ENCODE data around the gene PTPRC. TPM values are rescaled to one million over a fixed set of nuclear protein-coding genes. Genes with fewer than 3 reads are reported as not detected.

The PTPRC gene
- total RNA-seq, 1 experiment from 2014 or later, result 0.11 TPM

GRCh38 chr1:198627436-198628066 is 11.3 kb upstream of the PTPRC start:
- H3K36me3 ChIP-seq (ENCODE audit: low read depth, low read length), result no peaks in the 10 kb centered on the region
- intact Hi-C loops (cut with micrococcal nuclease), result no loop called here
- no peaks in the 10 kb centered on the region for H3K27me3 ChIP-seq (ENCODE audit: low read length)
- no TSS peak for BruUV-seq (replicated peaks)
- no peaks in the 10 kb centered on the region for H3K9me3 ChIP-seq (ENCODE audit: low read length)
- no peaks in the 10 kb centered on the region for H3K9me2 ChIP-seq (replicated peaks; ENCODE audit: low read length)
- no peak overlapping the region for H3K27ac ChIP-seq (ENCODE audit: low read length)
- CTCF ChIA-PET, result no interaction called here
- POLR2A ChIA-PET (ENCODE audit: unreplicated experiment), result no interaction called here
- no peak for DNase-seq
- peak overlapping the region; percentile 41; the same call in 1 of the 2 replicates for H2AFZ ChIP-seq (ENCODE audit: low read length)
- H3K4me1 ChIP-seq (ENCODE audit: insufficient read depth, low read length), result 0 out of 2 replicates have a peak, but pooled peaks cover 3% of the 10 kb centered on the region
- H3K4me2 ChIP-seq (ENCODE audit: low read length), result no peak overlapping the region
- ATAC-seq, result no peak
- no peak overlapping the region for H3K9ac ChIP-seq (ENCODE audit: low read length)
- TF ChIP-seq CTCF (conservative IDR thresholded peaks at IDR 0.05; ENCODE audit: low read depth, low read length) (no peak), EZH2phosphoT487 (IDR thresholded peaks at IDR 0.05; ENCODE audit: borderline replicate concordance, low read length) (no peak), EZH2 (IDR thresholded peaks at IDR 0.05; ENCODE audit: low read length, unreplicated experiment) (no peak)
- H3K4me3 ChIP-seq (ENCODE audit: low read length), result no peak overlapping the region
- H3K79me2 ChIP-seq (ENCODE audit: low read length), result no peaks in the 10 kb centered on the region
- no peaks in the 10 kb centered on the region for H4K20me1 ChIP-seq (ENCODE audit: low read length)
- no peaks in the 10 kb centered on the region for H3F3A ChIP-seq (ENCODE audit: low read length, unreplicated experiment)

- no peaks in the 10 kb centered on the region for H3K27me3 ChIP-seq (ENCODE audit: low read length)
- no peaks in the 10 kb centered on the region for H3K9me2 ChIP-seq (replicated peaks; ENCODE audit: low read length)
- DNase-seq (no peak), ATAC-seq (no peak)
- H3K9me3 ChIP-seq (ENCODE audit: low read length), result no peaks in the 10 kb centered on the region
- no peaks in the 10 kb centered on the region for H3K79me2 ChIP-seq (ENCODE audit: low read length)
- CTCF ChIA-PET, result no interaction called here
- no peak overlapping the region for H2AFZ ChIP-seq (ENCODE audit: low read length)
- intact Hi-C loops (cut with micrococcal nuclease), result no loop called here
- H3K4me2 ChIP-seq (ENCODE audit: low read length), result no peak overlapping the region
- no peaks in the 10 kb centered on the region for H3F3A ChIP-seq (ENCODE audit: low read length, unreplicated experiment)
- BruUV-seq (replicated peaks), result no TSS peak
- TF ChIP-seq EZH2phosphoT487 (IDR thresholded peaks at IDR 0.05; ENCODE audit: borderline replicate concordance, low read length), result no peak
- no peak for TF ChIP-seq CTCF (conservative IDR thresholded peaks at IDR 0.05; ENCODE audit: low read depth, low read length)
- no peak overlapping the region for H3K9ac ChIP-seq (ENCODE audit: low read length)
- H4K20me1 ChIP-seq (ENCODE audit: low read length), result no peaks in the 10 kb centered on the region
- H3K36me3 ChIP-seq (ENCODE audit: low read depth, low read length), result no peaks in the 10 kb centered on the region
- no peak overlapping the region for H3K4me3 ChIP-seq (ENCODE audit: low read length)
- POLR2A ChIA-PET (ENCODE audit: unreplicated experiment), result no interaction called here
- no peak overlapping the region for H3K27ac ChIP-seq (ENCODE audit: low read length)
- H3K4me1 ChIP-seq (ENCODE audit: insufficient read depth, low read length), result 0 out of 2 replicates have a peak, but pooled peaks cover 3% of the 10 kb centered on the region
Measured at GRCh38 chr1:198628067-198628455, 10.8 kb upstream of the PTPRC start.

DNA sequence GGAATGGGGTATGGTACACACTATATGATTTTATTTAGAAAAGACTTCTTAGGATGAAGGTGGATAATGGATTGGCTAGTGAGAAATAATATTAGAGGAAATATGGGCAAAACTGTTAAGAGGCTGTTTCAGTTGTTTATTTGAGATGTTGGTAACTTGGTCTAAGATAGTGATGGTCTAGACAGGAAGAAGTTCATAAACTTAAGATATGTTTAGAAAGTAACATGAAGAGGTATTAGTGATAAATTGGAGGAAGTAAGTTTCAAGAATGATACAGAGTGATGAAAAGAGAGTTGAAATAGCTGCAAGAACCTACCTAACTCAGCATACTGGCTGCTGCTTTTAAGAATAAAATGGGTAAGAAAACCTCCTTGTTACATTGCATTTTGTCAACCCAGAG is 9.2 kb upstream of the PTPRC start:
- ATAC-seq, result no peak
- no peaks in the 10 kb centered on the region for H3F3A ChIP-seq (ENCODE audit: low read length, unreplicated experiment)
- no peaks in the 10 kb centered on the region for H3K9me2 ChIP-seq (replicated peaks; ENCODE audit: low read length)
- no TSS peak for BruUV-seq (replicated peaks)
- no peak overlapping the region for H3K4me3 ChIP-seq (ENCODE audit: low read length)
- H3K9ac ChIP-seq (ENCODE audit: low read length), result no peak overlapping the region
- H3K9me3 ChIP-seq (ENCODE audit: low read length), result no peaks in the 10 kb centered on the region
- H3K4me1 ChIP-seq (ENCODE audit: insufficient read depth, low read length), result no peaks in the 10 kb centered on the region
- ChIA-PET POLR2A (ENCODE audit: unreplicated experiment) (no interaction called here), CTCF (no interaction called here)
- DNase-seq, result no peak
- H3K36me3 ChIP-seq (ENCODE audit: low read depth, low read length), result no peaks in the 10 kb centered on the region
- no peaks in the 10 kb centered on the region for H3K27me3 ChIP-seq (ENCODE audit: low read length)
- no peaks in the 10 kb centered on the region for H4K20me1 ChIP-seq (ENCODE audit: low read length)
- H3K4me2 ChIP-seq (ENCODE audit: low read length), result no peak overlapping the region
- H3K79me2 ChIP-seq (ENCODE audit: low read length), result no peaks in the 10 kb centered on the region
- no peak for TF ChIP-seq EZH2 (IDR thresholded peaks at IDR 0.05; ENCODE audit: low read length, unreplicated experiment)
- TF ChIP-seq EZH2phosphoT487 (IDR thresholded peaks at IDR 0.05; ENCODE audit: borderline replicate concordance, low read length), result no peak
- no peak for TF ChIP-seq CTCF (conservative IDR thresholded peaks at IDR 0.05; ENCODE audit: low read depth, low read length)
- no peak overlapping the region for H3K27ac ChIP-seq (ENCODE audit: low read length)
- H2AFZ ChIP-seq (ENCODE audit: low read length), result no peak overlapping the region
- intact Hi-C loops (cut with micrococcal nuclease), result no loop called here
